Measurements from ENCODE around the gene TFAP2B. TPM values are rescaled to one million over a fixed set of nuclear protein-coding genes. Genes with fewer than 3 reads are reported as not detected.

TFAP2B gene
- total and polyA plus RNA-seq, 9 donors: under 0.01 to 6.9 (median 0.07) TPM; not detected in 1

GRCh38 chr6:50864601-50865000 is 45.9 kb downstream of the TFAP2B start:
- no peaks in the 10 kb centered on the region for H3K9me3 ChIP-seq (replicated peaks; ENCODE audit: control insufficient read depth, low read depth, low read length)
- no peak overlapping the region for H3K4me3 ChIP-seq (ENCODE audit: low read length)
- DNase-seq: no peak
- WGBS (ENCODE audit: insufficient coverage): no CpG with 5 or more reads among the region's 1 CpG
- no peaks in the 10 kb centered on the region for H3K36me3 ChIP-seq (ENCODE audit: control insufficient read depth, insufficient read depth, low read length)
- H3K27me3 ChIP-seq (ENCODE audit: control insufficient read depth, insufficient read depth, low read length): no peaks in the 10 kb centered on the region
- no peak overlapping the region for H3K27ac ChIP-seq (ENCODE audit: low read length)
- no peaks in the 10 kb centered on the region for H3K4me1 ChIP-seq (ENCODE audit: control insufficient read depth, insufficient read depth, low read length)

- no peak overlapping the region for H3K4me3 ChIP-seq (ENCODE audit: low read length)
- no peaks in the 10 kb centered on the region for H3K9me3 ChIP-seq (replicated peaks; ENCODE audit: control insufficient read depth, low read depth, low read length)
- no peak for DNase-seq
- H3K27ac ChIP-seq (ENCODE audit: low read length): no peak overlapping the region
- no peaks in the 10 kb centered on the region for H3K36me3 ChIP-seq (ENCODE audit: control insufficient read depth, insufficient read depth, low read length)
- WGBS (ENCODE audit: insufficient coverage): no CpG with 5 or more reads among the region's 1 CpG
- H3K27me3 ChIP-seq (ENCODE audit: control insufficient read depth, insufficient read depth, low read length): no peaks in the 10 kb centered on the region
- H3K4me1 ChIP-seq (ENCODE audit: control insufficient read depth, insufficient read depth, low read length): no peaks in the 10 kb centered on the region
These were observed 49.8 kb downstream of the TFAP2B start for GRCh38 chr6:50868466-50868865.

- no CpG with 5 or more reads among the region's 1 CpG for WGBS (ENCODE audit: insufficient coverage)
- DNase-seq: no peak
- H3K9me3 ChIP-seq (replicated peaks; ENCODE audit: control insufficient read depth, low read depth, low read length): no peaks in the 10 kb centered on the region
- no peak overlapping the region for H3K4me3 ChIP-seq (ENCODE audit: low read length)
- H3K27ac ChIP-seq (ENCODE audit: low read length): no peak overlapping the region
- H3K4me1 ChIP-seq (ENCODE audit: control insufficient read depth, insufficient read depth, low read length): no peaks in the 10 kb centered on the region
- H3K36me3 ChIP-seq (ENCODE audit: control insufficient read depth, insufficient read depth, low read length): no peaks in the 10 kb centered on the region
- no peaks in the 10 kb centered on the region for H3K27me3 ChIP-seq (ENCODE audit: control insufficient read depth, insufficient read depth, low read length)
These were observed 54.5 kb downstream of the TFAP2B start for GRCh38 chr6:50873167-50873566.

GRCh38 chr6:50884364-50884763 is 65.7 kb downstream of the TFAP2B start:
- no peaks in the 10 kb centered on the region for H3K27me3 ChIP-seq (ENCODE audit: control insufficient read depth, insufficient read depth, low read length)
- no peaks in the 10 kb centered on the region for H3K36me3 ChIP-seq (ENCODE audit: control insufficient read depth, insufficient read depth, low read length)
- H3K4me3 ChIP-seq (ENCODE audit: low read length): no peak overlapping the region
- H3K27ac ChIP-seq (ENCODE audit: low read length): no peak overlapping the region
- WGBS (ENCODE audit: insufficient coverage): 20% methylated on average over 1 of the region's 3 CpGs
- H3K9me3 ChIP-seq (replicated peaks; ENCODE audit: control insufficient read depth, low read depth, low read length): no peaks in the 10 kb centered on the region
- no peak for DNase-seq
- H3K4me1 ChIP-seq (ENCODE audit: control insufficient read depth, insufficient read depth, low read length): no peaks in the 10 kb centered on the region

GRCh38 chr6:50887112-50887511 is 68.4 kb downstream of the TFAP2B start:
- Histone ChIP-seq H3K4me3 (ENCODE audit: low read length) (no peak overlapping the region), H3K36me3 (ENCODE audit: control insufficient read depth, insufficient read depth, low read length) (no peaks in the 10 kb centered on the region), H3K27ac (ENCODE audit: low read length) (no peak overlapping the region), H3K4me1 (ENCODE audit: control insufficient read depth, insufficient read depth, low read length) (no peaks in the 10 kb centered on the region), H3K9me3 (replicated peaks; ENCODE audit: control insufficient read depth, low read depth, low read length) (no peaks in the 10 kb centered on the region), H3K27me3 (ENCODE audit: control insufficient read depth, insufficient read depth, low read length) (no peaks in the 10 kb centered on the region)
- no peak for DNase-seq
- WGBS (ENCODE audit: insufficient coverage): no CpG with 5 or more reads among the region's 1 CpG

- Histone ChIP-seq H3K27ac (ENCODE audit: low read length) (no peak overlapping the region), H3K27me3 (ENCODE audit: control insufficient read depth, insufficient read depth, low read length) (no peaks in the 10 kb centered on the region), H3K9me3 (replicated peaks; ENCODE audit: control insufficient read depth, low read depth, low read length) (no peaks in the 10 kb centered on the region), H3K4me1 (ENCODE audit: control insufficient read depth, insufficient read depth, low read length) (no peaks in the 10 kb centered on the region), H3K4me3 (ENCODE audit: low read length) (no peak overlapping the region), H3K36me3 (ENCODE audit: control insufficient read depth, insufficient read depth, low read length) (no peaks in the 10 kb centered on the region)
- DNase-seq: no peak
- WGBS (ENCODE audit: insufficient coverage): no CpG with 5 or more reads among the region's 3 CpGs
These were observed 70.8 kb downstream of the TFAP2B start for GRCh38 chr6:50889497-50889896.

- no peaks in the 10 kb centered on the region for H3K36me3 ChIP-seq (ENCODE audit: control insufficient read depth, insufficient read depth, low read length)
- H3K4me3 ChIP-seq (ENCODE audit: low read length): no peak overlapping the region
- H3K27me3 ChIP-seq (ENCODE audit: control insufficient read depth, insufficient read depth, low read length): no peaks in the 10 kb centered on the region
- no CpG with 5 or more reads among the region's 2 CpGs for WGBS (ENCODE audit: insufficient coverage)
- no peaks in the 10 kb centered on the region for H3K4me1 ChIP-seq (ENCODE audit: control insufficient read depth, insufficient read depth, low read length)
- no peak for DNase-seq
- no peaks in the 10 kb centered on the region for H3K9me3 ChIP-seq (replicated peaks; ENCODE audit: control insufficient read depth, low read depth, low read length)
- no peak overlapping the region for H3K27ac ChIP-seq (ENCODE audit: low read length)
These were observed 71.3 kb downstream of the TFAP2B start for GRCh38 chr6:50889935-50890334.

GRCh38 chr6:50890579-50890978 is 71.9 kb downstream of the TFAP2B start:
- H3K4me1 ChIP-seq (ENCODE audit: control insufficient read depth, insufficient read depth, low read length): no peaks in the 10 kb centered on the region
- no peaks in the 10 kb centered on the region for H3K36me3 ChIP-seq (ENCODE audit: control insufficient read depth, insufficient read depth, low read length)
- DNase-seq: no peak
- H3K4me3 ChIP-seq (ENCODE audit: low read length): no peak overlapping the region
- no peaks in the 10 kb centered on the region for H3K27me3 ChIP-seq (ENCODE audit: control insufficient read depth, insufficient read depth, low read length)
- no peaks in the 10 kb centered on the region for H3K9me3 ChIP-seq (replicated peaks; ENCODE audit: control insufficient read depth, low read depth, low read length)
- H3K27ac ChIP-seq (ENCODE audit: low read length): no peak overlapping the region

- Histone ChIP-seq H3K27ac (ENCODE audit: low read length) (no peak overlapping the region), H3K4me3 (ENCODE audit: low read length) (no peak overlapping the region), H3K9me3 (replicated peaks; ENCODE audit: control insufficient read depth, low read depth, low read length) (no peaks in the 10 kb centered on the region), H3K27me3 (ENCODE audit: control insufficient read depth, insufficient read depth, low read length) (no peaks in the 10 kb centered on the region), H3K4me1 (ENCODE audit: control insufficient read depth, insufficient read depth, low read length) (no peaks in the 10 kb centered on the region), H3K36me3 (ENCODE audit: control insufficient read depth, insufficient read depth, low read length) (no peaks in the 10 kb centered on the region)
- DNase-seq: no peak
These were observed 72.6 kb downstream of the TFAP2B start for GRCh38 chr6:50891290-50891689.

Measured in muscle of leg (tissue), 11 donors.